ENCODE measurements around the gene MNX1. TPM values are rescaled to one million over a fixed set of nuclear protein-coding genes. Genes with fewer than 3 reads are reported as not detected.

MNX1 gene
- total RNA-seq, 2 donors from 2014 or later = 14.5 to 27.4 TPM

- intact Hi-C loops (cut with DNase I) = no loop called here
- Histone ChIP-seq H3K9ac (ENCODE audit: low read depth in 2 of 2, low read length in 2 of 2) (no peak overlapping the region), H3K36me3 (no peaks in the 10 kb centered on the region), H3K4me1 (peaks cover 22% of the 10 kb centered on the region), H3K27ac (no peak overlapping the region), H3K9me3 (no peaks in the 10 kb centered on the region), H3K4me3 (no peak overlapping the region), H3K27me3 (peaks cover 66% of the 10 kb centered on the region)
- DNase-seq = peak; percentile 16
- TF ChIP-seq, protein P1, sequence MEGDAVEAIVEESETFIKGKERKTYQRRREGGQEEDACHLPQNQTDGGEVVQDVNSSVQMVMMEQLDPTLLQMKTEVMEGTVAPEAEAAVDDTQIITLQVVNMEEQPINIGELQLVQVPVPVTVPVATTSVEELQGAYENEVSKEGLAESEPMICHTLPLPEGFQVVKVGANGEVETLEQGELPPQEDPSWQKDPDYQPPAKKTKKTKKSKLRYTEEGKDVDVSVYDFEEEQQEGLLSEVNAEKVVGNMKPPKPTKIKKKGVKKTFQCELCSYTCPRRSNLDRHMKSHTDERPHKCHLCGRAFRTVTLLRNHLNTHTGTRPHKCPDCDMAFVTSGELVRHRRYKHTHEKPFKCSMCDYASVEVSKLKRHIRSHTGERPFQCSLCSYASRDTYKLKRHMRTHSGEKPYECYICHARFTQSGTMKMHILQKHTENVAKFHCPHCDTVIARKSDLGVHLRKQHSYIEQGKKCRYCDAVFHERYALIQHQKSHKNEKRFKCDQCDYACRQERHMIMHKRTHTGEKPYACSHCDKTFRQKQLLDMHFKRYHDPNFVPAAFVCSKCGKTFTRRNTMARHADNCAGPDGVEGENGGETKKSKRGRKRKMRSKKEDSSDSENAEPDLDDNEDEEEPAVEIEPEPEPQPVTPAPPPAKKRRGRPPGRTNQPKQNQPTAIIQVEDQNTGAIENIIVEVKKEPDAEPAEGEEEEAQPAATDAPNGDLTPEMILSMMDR (IDR thresholded peaks at IDR 0.05) = no peak
Observed at GRCh38 chr7:157016352-157017041, 6.0 kb upstream of the MNX1 start.

GRCh38 chr7:157016024-157016351 lies 5.5 kb upstream of the MNX1 start:
- DNase-seq = no peak
- peaks cover 25% of the 10 kb centered on the region for H3K4me1 ChIP-seq

GRCh38 chr7:157014635-157015555 lies 4.4 kb upstream of the MNX1 start:
- H3K9me3 ChIP-seq = no peaks in the 10 kb centered on the region
- intact Hi-C loops (cut with DNase I) = no loop called here
- no peaks in the 10 kb centered on the region for H3K36me3 ChIP-seq
- peaks cover 20% of the 10 kb centered on the region for H3K4me1 ChIP-seq
- TF ChIP-seq, protein P1 (IDR thresholded peaks at IDR 0.05) = no peak
- no peak for DNase-seq
- H3K4me3 ChIP-seq = no peak overlapping the region
- peaks cover 58% of the 10 kb centered on the region for H3K27me3 ChIP-seq
- H3K27ac ChIP-seq = no peak overlapping the region
- no peak overlapping the region for H3K9ac ChIP-seq (ENCODE audit: low read depth in 2 of 2, low read length in 2 of 2)

More at GRCh38 chr7:157016024-157016351, 5.5 kb upstream of the MNX1 start:
- Histone ChIP-seq H3K27ac (no peak overlapping the region), H3K9ac (ENCODE audit: low read depth in 2 of 2, low read length in 2 of 2) (no peak overlapping the region), H3K36me3 (no peaks in the 10 kb centered on the region), H3K4me3 (no peak overlapping the region), H3K27me3 (peaks cover 66% of the 10 kb centered on the region), H3K9me3 (no peaks in the 10 kb centered on the region)
- TF ChIP-seq, protein P1 (IDR thresholded peaks at IDR 0.05) = no peak
- intact Hi-C loops (cut with DNase I) = no loop called here

- H3K36me3 ChIP-seq = no peaks in the 10 kb centered on the region
- H3K9ac ChIP-seq (ENCODE audit: low read depth in 2 of 2, low read length in 2 of 2) = peak overlapping the region in 1 of 2 donors; percentile 26
- H3K27ac ChIP-seq = no peak overlapping the region
- peaks cover 18% of the 10 kb centered on the region for H3K4me1 ChIP-seq
- no peak overlapping the region for H3K4me3 ChIP-seq
- H3K27me3 ChIP-seq = peaks cover 55% of the 10 kb centered on the region
- TF ChIP-seq, protein P1 (IDR thresholded peaks at IDR 0.05) = no peak
- intact Hi-C loops (cut with DNase I) = no loop called here
- H3K9me3 ChIP-seq = no peaks in the 10 kb centered on the region
- no peak for DNase-seq
Observed at GRCh38 chr7:157013602-157014549, 3.4 kb upstream of the MNX1 start.

DNA sequence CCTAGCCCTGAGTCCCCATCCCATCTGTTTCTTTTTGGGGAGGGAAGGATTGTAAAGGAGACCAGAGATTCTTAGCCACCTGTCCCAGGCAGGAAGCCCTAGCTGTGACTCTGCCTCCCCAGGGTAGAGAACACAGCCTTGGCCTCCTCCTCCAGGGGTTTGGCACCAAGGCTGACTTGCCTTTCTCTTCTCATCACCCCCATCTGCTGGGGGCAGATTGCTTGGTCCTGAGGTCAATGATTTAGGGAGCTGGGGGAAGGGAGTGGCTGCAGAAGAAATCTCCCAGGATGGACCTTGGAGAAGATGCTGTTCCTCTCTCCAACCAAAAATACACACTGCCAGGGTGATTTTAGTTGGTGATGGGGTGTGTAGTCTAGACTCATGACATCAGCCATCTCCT lies 2.6 kb upstream of the MNX1 start:
- TF ChIP-seq, protein P1 (IDR thresholded peaks at IDR 0.05) = no peak
- H3K27ac ChIP-seq = no peak overlapping the region
- intact Hi-C loops (cut with DNase I) = no loop called here

More for the DNA sequence above, 2.6 kb upstream of the MNX1 start:
- Histone ChIP-seq H3K36me3 (no peaks in the 10 kb centered on the region), H3K27me3 (peaks cover 51% of the 10 kb centered on the region), H3K4me1 (peaks cover 10% of the 10 kb centered on the region), H3K4me3 (no peak overlapping the region), H3K9me3 (no peaks in the 10 kb centered on the region), H3K9ac (ENCODE audit: low read depth in 2 of 2, low read length in 2 of 2) (no peak overlapping the region)
- no peak for DNase-seq
